D721Med (cell line): ENCODE results near the gene MRPS5.

Source experiments
- DNase-seq: peaks from one replicate; pipeline ENCODE4 v3.0.0; 2011; ENCODE audit warnings: low spot score; ENCODE audit not compliant: insufficient read length
- FAIRE-seq: peaks from 2 replicates; lab custom pipeline; 2011; peaks lifted over from hg19 to GRCh38; lab: Jason Lieb, UNC
- CTCF ChIP-seq: IDR thresholded peaks from 2 replicates; pipeline ENCODE4 v1.5.1; 2012; ENCODE audit warnings: mild to moderate bottlenecking, control low read depth; ENCODE audit not compliant: insufficient read depth; ENCODE audit errors: missing control alignments

Gene MRPS5

GRCh38 chr2:95058989-95059641 is 62.5 kb downstream of the MRPS5 start:
- no peak for TF ChIP-seq CTCF
- DNase-seq = no peak
- FAIRE-seq = no peak

- FAIRE-seq = no peak
- TF ChIP-seq CTCF = no peak
Observed at GRCh38 chr2:95058466-95058988, 63.1 kb downstream of the MRPS5 start.

GRCh38 chr2:95057535-95058370 is 63.9 kb downstream of the MRPS5 start:
- FAIRE-seq (no peak), DNase-seq (no peak)
- TF ChIP-seq CTCF = no peak

More at GRCh38 chr2:95058466-95058988, 63.1 kb downstream of the MRPS5 start:
- no peak for DNase-seq

- FAIRE-seq = no peak
- no peak for TF ChIP-seq CTCF
- DNase-seq = no peak
Observed at GRCh38 chr2:95056461-95057459, 64.8 kb downstream of the MRPS5 start.

GRCh38 chr2:95056044-95056443 is 65.6 kb downstream of the MRPS5 start:
- TF ChIP-seq CTCF = no peak
- DNase-seq (no peak), FAIRE-seq (no peak)

- no peak for DNase-seq
- FAIRE-seq = no peak
- no peak for TF ChIP-seq CTCF
Observed at GRCh38 chr2:95055262-95055661, 66.3 kb downstream of the MRPS5 start.
